H9 (cell line): ENCODE data around the gene TESK2. TPM values are rescaled to one million over a fixed set of nuclear protein-coding genes. Genes with fewer than 3 reads are reported as not detected.

ENCODE experiments used
- DNase-seq: peaks from one replicate; pipeline ENCODE4 v3.0.0-alpha.2; 2017
- H2AFZ ChIP-seq: one replicate; pipeline ENCODE4 v1.6.1; 2013; ENCODE audit warnings: mild to moderate bottlenecking, low read length, control low read depth, moderate library complexity
- H2AK5ac ChIP-seq: 2 replicates; pipeline ENCODE4 v1.6.1; 2013; ENCODE audit warnings: low read length, control low read depth, mixed read lengths; ENCODE audit not compliant: insufficient read length
- H2BK120ac ChIP-seq: one replicate; pipeline ENCODE4 v1.6.1; 2013; ENCODE audit warnings: low read depth, mild to moderate bottlenecking, low read length, control low read depth, inconsistent platforms; ENCODE audit not compliant: poor library complexity, severe bottlenecking
- H2BK12ac ChIP-seq: 2 replicates; pipeline ENCODE4 v1.6.1; 2013; ENCODE audit warnings: low read length, control low read depth, mixed read lengths, low read depth; ENCODE audit not compliant: insufficient read length
- H2BK15ac ChIP-seq: 2 replicates; pipeline ENCODE4 v1.6.1; 2013; ENCODE audit warnings: low read depth, low read length, control low read depth
- H2BK20ac ChIP-seq: one replicate; pipeline ENCODE4 v1.6.1; 2013; ENCODE audit warnings: low read depth, mild to moderate bottlenecking, low read length, control low read depth, inconsistent platforms; ENCODE audit not compliant: poor library complexity, severe bottlenecking
- H2BK5ac ChIP-seq: 2 replicates; pipeline ENCODE4 v1.6.1; 2013; ENCODE audit warnings: low read length, control low read depth, mixed read lengths; ENCODE audit not compliant: insufficient read length
- H3K14ac ChIP-seq: 2 replicates; pipeline ENCODE4 v1.6.1; 2013; ENCODE audit warnings: low read length, control low read depth; ENCODE audit not compliant: insufficient read depth
- H3K18ac ChIP-seq: 2 replicates; pipeline ENCODE4 v1.6.1; 2013; ENCODE audit warnings: low read depth, mild to moderate bottlenecking, mixed read lengths, low read length, control low read depth; ENCODE audit not compliant: insufficient read length
- H3K23ac ChIP-seq: 2 replicates; pipeline ENCODE4 v1.6.1; 2013; ENCODE audit warnings: low read length, control low read depth, mixed read lengths, low read depth; ENCODE audit not compliant: insufficient read length
- H3K23me2 ChIP-seq: 2 replicates; pipeline ENCODE4 v1.6.1; 2013; ENCODE audit warnings: low read depth, mild to moderate bottlenecking, mixed read lengths, low read length, control low read depth; ENCODE audit not compliant: insufficient read length, poor library complexity, severe bottlenecking
- H3K27ac ChIP-seq: 2 replicates; pipeline ENCODE4 v1.5.1; 2013; ENCODE audit warnings: low read length, control low read depth, mixed read lengths, low read depth; ENCODE audit not compliant: insufficient read length
- H3K27me3 ChIP-seq: 2 replicates; pipeline ENCODE4 v1.6.1; 2013; ENCODE audit warnings: low read length, control low read depth, inconsistent platforms; ENCODE audit not compliant: insufficient read depth
- H3K4ac ChIP-seq: 2 replicates; pipeline ENCODE4 v1.6.1; 2013; ENCODE audit warnings: low read depth, mild to moderate bottlenecking, control low read depth, inconsistent platforms, low read length, moderate library complexity
- H3K4me1 ChIP-seq: 2 replicates; pipeline ENCODE4 v1.6.1; 2013; ENCODE audit warnings: low read length, control low read depth, inconsistent platforms; ENCODE audit not compliant: insufficient read depth
- H3K4me2 ChIP-seq: 2 replicates; pipeline ENCODE4 v1.6.1; 2013; ENCODE audit warnings: low read length, control low read depth, mixed read lengths; ENCODE audit not compliant: insufficient read length, insufficient read depth
- H3K56ac ChIP-seq: 2 replicates; pipeline ENCODE4 v1.6.1; 2013; ENCODE audit warnings: low read depth, mild to moderate bottlenecking, mixed read lengths, low read length, control low read depth; ENCODE audit not compliant: insufficient read length
- H3K79me1 ChIP-seq: 2 replicates; pipeline ENCODE4 v1.6.1; 2013; ENCODE audit warnings: low read depth, mild to moderate bottlenecking, moderate library complexity, low read length, control low read depth, inconsistent platforms; ENCODE audit not compliant: insufficient read depth, poor library complexity, severe bottlenecking
- H3K79me2 ChIP-seq: 2 replicates; pipeline ENCODE4 v1.6.1; 2013; ENCODE audit warnings: low read length, control low read depth, inconsistent platforms; ENCODE audit not compliant: insufficient read depth
- H3K9ac ChIP-seq: 2 replicates; pipeline ENCODE4 v1.6.1; 2013; ENCODE audit warnings: low read length, control low read depth, mixed read lengths; ENCODE audit not compliant: insufficient read length; ENCODE audit errors: extremely low read depth
- H3K9me3 ChIP-seq: one replicate; pipeline ENCODE4 v1.6.1; 2013; ENCODE audit warnings: low read depth, low read length, inconsistent platforms; ENCODE audit not compliant: control insufficient read depth
- H3T11ph ChIP-seq: one replicate; pipeline ENCODE4 v1.6.1; 2013; ENCODE audit warnings: mild to moderate bottlenecking, low read length, control low read depth, inconsistent platforms
- H4K20me1 ChIP-seq: one replicate; pipeline ENCODE4 v1.6.1; 2013; ENCODE audit not compliant: control insufficient read depth, insufficient read length, insufficient read depth
- H4K5ac ChIP-seq: 2 replicates; pipeline ENCODE4 v1.6.1; 2013; ENCODE audit warnings: low read depth, mild to moderate bottlenecking, mixed read lengths, low read length, control low read depth; ENCODE audit not compliant: insufficient read length
- H4K8ac ChIP-seq: replicated peaks from 2 replicates; pipeline ENCODE4 v1.6.1; 2013; ENCODE audit warnings: low read length, control low read depth, mixed read lengths, low read depth; ENCODE audit not compliant: insufficient read length
- H4K91ac ChIP-seq: 2 replicates; pipeline ENCODE4 v1.6.1; 2013; ENCODE audit warnings: low read depth, mild to moderate bottlenecking, moderate library complexity, mixed read lengths, low read length, control low read depth; ENCODE audit not compliant: insufficient read length
- H3K27ac Mint-ChIP-seq, 3 experiments: 2 replicates in 2 of 3; 3 replicates in 1 of 3; pipeline ENCODE4 v1.8.0; 2020 to 2021; ENCODE audit warnings: mixed read lengths in 3 of 3, mild to moderate bottlenecking in 1 of 3, moderate library complexity in 1 of 3
- H3K27me3 Mint-ChIP-seq: 2 replicates; pipeline ENCODE4 v1.8.0; 2021; ENCODE audit warnings: low read depth, mild to moderate bottlenecking, moderate library complexity, mixed read lengths
- H3K36me3 Mint-ChIP-seq, 3 experiments: 2 replicates in 2 of 3; 3 replicates in 1 of 3; pipeline ENCODE4 v1.8.0; 2020 to 2021; ENCODE audit warnings: low read depth in 3 of 3, mixed read lengths in 3 of 3; ENCODE audit not compliant: insufficient read depth in 1 of 3
- H3K4me1 Mint-ChIP-seq, 2 experiments: 2 replicates each; pipeline ENCODE4 v1.8.0; 2020; ENCODE audit warnings: mixed read lengths in 2 of 2
- H3K4me3 Mint-ChIP-seq, 2 experiments: 2 replicates in 1 of 2; 3 replicates in 1 of 2; pipeline ENCODE4 v1.8.0; 2020 to 2021; ENCODE audit warnings: mild to moderate bottlenecking in 2 of 2, mixed read lengths in 2 of 2, moderate library complexity in 1 of 2
- H3K9me3 Mint-ChIP-seq, 2 experiments: 2 replicates in 1 of 2; 3 replicates in 1 of 2; pipeline ENCODE4 v1.8.0; 2020; ENCODE audit warnings: mild to moderate bottlenecking in 2 of 2, mixed read lengths in 2 of 2, moderate library complexity in 1 of 2
- CTCF ChIP-seq: fragments of 200-600 bp; sonication (generic); conservative IDR thresholded peaks from 3 replicates; pipeline ENCODE4 v1.8.0; 2021; ENCODE audit warnings: antibody characterized with exemption, mild to moderate bottlenecking
- WGBS: extraction: QIAGEN DNeasy Blood & Tissue Kit; methylation state at CpG from one replicate; pipeline ENCODE4 v1.1.7; 2013; ENCODE audit warnings: missing lambda C conversion rate, low lambda C conversion rate, mixed read lengths; ENCODE audit not compliant: insufficient read length; ENCODE audit errors: extremely low coverage; 5-methylcytosine and 5-hydroxymethylcytosine counted together
- total RNA-seq: library from RNA; stranded (reverse); gene quantifications from 2 replicates; pipeline ENCODE4 v1.2.1, GENCODE V29; 2021

TESK2 gene
- total RNA-seq, 1 experiment from 2014 or later: 7.2 TPM

- Histone ChIP-seq H2BK20ac (no peak overlapping the region), H3K79me1 (no peaks in the 10 kb centered on the region), H2BK15ac (no peak overlapping the region), H4K91ac (no peak overlapping the region), H3K27ac (no peak overlapping the region), H3K56ac (no peak overlapping the region), H3K14ac (no peak overlapping the region), H3K9ac (no peak overlapping the region), H3K79me2 (no peaks in the 10 kb centered on the region), H3K4me2 (no peak overlapping the region), H4K8ac (no peak overlapping the region), H2BK120ac (no peak overlapping the region), H4K20me1 (no peaks in the 10 kb centered on the region), H2AK5ac (no peak overlapping the region), H2BK12ac (no peak overlapping the region), H3K4ac (no peak overlapping the region), H3K4me1 (peaks cover 2% of the 10 kb centered on the region; the same call in 1 of the 2 replicates), H3K23me2 (no peaks in the 10 kb centered on the region), H2BK5ac (no peak overlapping the region), H3K18ac (no peak overlapping the region), H2AFZ (no peak overlapping the region), H4K5ac (no peak overlapping the region), H3K23ac (no peak overlapping the region), H3T11ph (no peak overlapping the region), H3K27me3 (no peaks in the 10 kb centered on the region), H3K9me3 (no peaks in the 10 kb centered on the region)
- H3K27me3 Mint-ChIP-seq: no peaks in the 10 kb centered on the region; the same call in 1 of the 2 replicates
- H3K4me3 Mint-ChIP-seq: no peak overlapping the region
- WGBS: no CpG with 5 or more reads among the region's 3 CpGs
- H3K9me3 Mint-ChIP-seq: no peaks in the 10 kb centered on the region
- no peaks in the 10 kb centered on the region for H3K36me3 Mint-ChIP-seq
- peak overlapping the region; percentile 1 to 86 (median 65); a peak in 5 of 7 replicates for H3K27ac Mint-ChIP-seq
- H3K4me1 Mint-ChIP-seq: peaks cover 7 to 8% of the 10 kb centered on the region in 2 experiments
- TF ChIP-seq CTCF: no peak
- peak; percentile 44 for DNase-seq
These were observed 90.9 kb downstream of the TESK2 start for GRCh38 chr1:45400049-45400448.
